ENCODE data around the gene CD69.

Gene CD69

DNA sequence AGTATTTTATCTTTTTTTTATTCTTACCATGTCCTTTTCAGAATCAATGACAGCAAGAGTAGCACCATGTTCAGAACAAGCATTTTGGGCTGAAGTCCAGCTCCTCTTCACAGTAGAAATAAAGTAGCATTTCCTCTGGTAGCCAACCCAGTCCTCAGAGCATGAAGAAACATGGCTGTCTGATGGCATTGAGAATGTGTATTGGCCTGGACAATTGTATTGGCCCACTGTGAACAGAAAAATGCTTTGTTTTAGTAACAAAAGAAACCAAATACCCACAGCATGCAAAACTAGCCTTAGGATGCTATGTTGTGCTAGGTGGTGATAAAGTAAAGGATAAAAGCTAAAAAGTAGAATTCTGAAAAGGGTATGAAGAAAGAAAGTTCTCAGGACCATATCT is 5.7 kb downstream of the CD69 start:
- DNase-seq (ENCODE audit: low read depth) = no peak
- TF ChIP-seq, protein P1, sequence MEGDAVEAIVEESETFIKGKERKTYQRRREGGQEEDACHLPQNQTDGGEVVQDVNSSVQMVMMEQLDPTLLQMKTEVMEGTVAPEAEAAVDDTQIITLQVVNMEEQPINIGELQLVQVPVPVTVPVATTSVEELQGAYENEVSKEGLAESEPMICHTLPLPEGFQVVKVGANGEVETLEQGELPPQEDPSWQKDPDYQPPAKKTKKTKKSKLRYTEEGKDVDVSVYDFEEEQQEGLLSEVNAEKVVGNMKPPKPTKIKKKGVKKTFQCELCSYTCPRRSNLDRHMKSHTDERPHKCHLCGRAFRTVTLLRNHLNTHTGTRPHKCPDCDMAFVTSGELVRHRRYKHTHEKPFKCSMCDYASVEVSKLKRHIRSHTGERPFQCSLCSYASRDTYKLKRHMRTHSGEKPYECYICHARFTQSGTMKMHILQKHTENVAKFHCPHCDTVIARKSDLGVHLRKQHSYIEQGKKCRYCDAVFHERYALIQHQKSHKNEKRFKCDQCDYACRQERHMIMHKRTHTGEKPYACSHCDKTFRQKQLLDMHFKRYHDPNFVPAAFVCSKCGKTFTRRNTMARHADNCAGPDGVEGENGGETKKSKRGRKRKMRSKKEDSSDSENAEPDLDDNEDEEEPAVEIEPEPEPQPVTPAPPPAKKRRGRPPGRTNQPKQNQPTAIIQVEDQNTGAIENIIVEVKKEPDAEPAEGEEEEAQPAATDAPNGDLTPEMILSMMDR (conservative IDR thresholded peaks at IDR 0.05; ENCODE audit: low read depth, low read length) = no peak
- H3K4me3 ChIP-seq (ENCODE audit: low read length) = no peak overlapping the region

DNA sequence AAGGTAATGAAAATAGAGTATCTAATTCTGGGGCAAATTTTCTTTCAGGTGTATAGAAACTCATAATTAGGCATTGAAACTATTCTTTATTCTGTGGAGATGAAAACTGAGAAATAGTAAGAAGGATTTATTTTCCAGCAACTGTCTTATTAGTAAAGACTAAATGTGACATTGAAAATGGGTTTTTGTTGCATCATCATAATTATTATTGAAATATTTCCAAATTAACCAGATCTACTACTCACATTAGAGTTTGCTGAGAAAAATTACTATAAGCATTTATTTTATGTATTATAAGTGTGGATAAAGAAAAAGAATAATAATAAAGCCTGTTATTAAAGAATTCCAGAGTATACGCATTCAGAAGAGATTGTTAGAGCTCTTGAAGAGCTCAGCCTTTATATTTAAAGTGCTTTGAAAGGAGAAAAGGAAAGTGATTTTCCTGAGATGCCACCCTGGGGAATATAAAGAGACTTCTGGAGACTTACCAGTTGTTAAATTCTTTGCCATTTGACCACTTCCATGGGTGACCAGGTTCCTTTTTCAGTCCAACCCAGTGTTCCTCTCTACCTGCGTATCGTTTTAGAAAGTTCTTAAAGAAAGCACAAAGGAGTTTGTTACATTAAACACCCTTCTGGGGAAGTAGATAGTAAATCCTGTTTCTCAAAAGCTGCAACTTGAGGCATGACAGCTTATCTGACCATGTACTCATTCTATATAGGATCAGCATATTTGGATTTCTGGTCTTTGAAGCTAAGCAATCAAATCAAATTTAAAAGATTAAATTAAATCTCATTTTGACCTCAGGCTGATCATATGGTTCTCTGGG is 6.4 kb downstream of the CD69 start:
- TF ChIP-seq, protein P1 (conservative IDR thresholded peaks at IDR 0.05; ENCODE audit: low read depth, low read length) = no peak
- DNase-seq (ENCODE audit: low read depth) = no peak
- H3K4me3 ChIP-seq (ENCODE audit: low read length) = no peak overlapping the region

DNA sequence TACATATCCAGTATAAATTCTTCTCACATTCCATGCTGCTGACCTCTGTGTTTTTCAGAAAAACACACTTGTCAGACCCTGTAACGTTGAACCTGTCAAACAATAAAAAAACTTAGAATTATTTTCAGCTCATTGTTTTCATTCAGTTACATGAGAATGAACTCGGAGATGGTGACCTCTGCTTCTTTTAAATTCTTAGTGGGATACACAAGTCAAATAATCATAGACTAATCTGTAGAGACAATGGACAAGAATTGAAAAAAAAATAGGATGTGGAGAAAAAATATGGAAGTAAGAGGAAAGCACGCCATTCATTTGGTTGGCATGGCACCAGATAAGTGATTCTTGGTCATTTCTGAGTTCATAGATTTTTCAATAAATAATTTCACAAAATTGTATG is 7.2 kb downstream of the CD69 start:
- no peak for DNase-seq (ENCODE audit: low read depth)
- TF ChIP-seq, protein P1 (conservative IDR thresholded peaks at IDR 0.05; ENCODE audit: low read depth, low read length) = no peak
- H3K4me3 ChIP-seq (ENCODE audit: low read length) = no peak overlapping the region

DNA sequence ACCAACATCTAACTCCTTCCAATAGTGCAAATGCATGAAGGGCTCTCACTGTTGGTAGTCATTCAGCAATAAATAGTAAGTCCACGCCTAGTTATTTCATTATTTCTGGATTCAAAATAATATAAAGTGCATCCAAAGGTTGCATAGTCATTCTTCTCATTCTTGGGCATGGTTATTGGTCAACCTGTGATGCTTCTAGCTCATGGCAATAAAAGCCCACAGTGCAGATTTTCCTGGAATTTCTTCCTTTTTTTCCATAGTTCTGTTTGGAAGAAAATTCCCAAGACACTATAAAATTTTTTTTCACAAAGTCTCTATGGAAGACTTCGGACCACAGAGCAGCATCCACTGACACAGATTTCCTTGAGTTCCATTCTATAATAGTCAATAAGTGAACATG is 7.6 kb downstream of the CD69 start:
- TF ChIP-seq, protein P1 (conservative IDR thresholded peaks at IDR 0.05; ENCODE audit: low read depth, low read length) = no peak
- DNase-seq (ENCODE audit: low read depth) = no peak
- no peak overlapping the region for H3K4me3 ChIP-seq (ENCODE audit: low read length)

DNA sequence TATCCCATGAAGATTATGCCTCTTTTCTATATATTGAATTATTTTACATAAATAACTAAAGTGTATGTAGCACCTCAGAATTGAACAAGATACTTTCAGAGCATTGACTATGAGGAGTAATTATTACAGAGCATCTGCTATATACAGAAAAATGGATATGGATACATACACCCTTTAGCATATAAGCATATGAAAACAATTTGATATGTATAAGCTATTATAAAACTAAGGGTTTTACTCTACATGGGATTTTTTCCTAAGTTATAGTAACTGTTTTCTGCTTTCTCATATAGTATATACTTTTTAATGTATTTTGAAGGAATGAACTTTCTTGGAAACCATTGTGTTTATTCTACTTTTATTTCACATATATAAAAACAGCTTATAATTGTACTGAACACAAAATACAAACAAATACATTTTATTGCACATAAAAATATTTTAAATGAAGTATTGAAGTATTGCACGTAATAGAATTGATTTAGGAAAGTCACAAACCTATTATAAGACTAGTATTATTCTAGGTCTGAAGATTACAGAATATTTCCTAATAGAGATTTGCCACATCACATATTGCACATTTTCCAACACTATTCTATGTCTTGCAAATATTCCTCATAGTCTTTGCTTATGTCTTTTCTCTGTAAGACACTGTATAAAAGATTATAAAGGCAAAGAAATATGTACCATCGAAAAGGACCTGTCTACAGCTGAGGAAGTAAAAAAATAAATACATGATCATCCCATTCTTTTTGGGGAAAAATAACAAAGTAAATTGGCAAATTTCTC is 8.4 kb downstream of the CD69 start:
- no peak for DNase-seq (ENCODE audit: low read depth)
- TF ChIP-seq, protein P1 (conservative IDR thresholded peaks at IDR 0.05; ENCODE audit: low read depth, low read length) = no peak
- H3K4me3 ChIP-seq (ENCODE audit: low read length) = no peak overlapping the region

DNA sequence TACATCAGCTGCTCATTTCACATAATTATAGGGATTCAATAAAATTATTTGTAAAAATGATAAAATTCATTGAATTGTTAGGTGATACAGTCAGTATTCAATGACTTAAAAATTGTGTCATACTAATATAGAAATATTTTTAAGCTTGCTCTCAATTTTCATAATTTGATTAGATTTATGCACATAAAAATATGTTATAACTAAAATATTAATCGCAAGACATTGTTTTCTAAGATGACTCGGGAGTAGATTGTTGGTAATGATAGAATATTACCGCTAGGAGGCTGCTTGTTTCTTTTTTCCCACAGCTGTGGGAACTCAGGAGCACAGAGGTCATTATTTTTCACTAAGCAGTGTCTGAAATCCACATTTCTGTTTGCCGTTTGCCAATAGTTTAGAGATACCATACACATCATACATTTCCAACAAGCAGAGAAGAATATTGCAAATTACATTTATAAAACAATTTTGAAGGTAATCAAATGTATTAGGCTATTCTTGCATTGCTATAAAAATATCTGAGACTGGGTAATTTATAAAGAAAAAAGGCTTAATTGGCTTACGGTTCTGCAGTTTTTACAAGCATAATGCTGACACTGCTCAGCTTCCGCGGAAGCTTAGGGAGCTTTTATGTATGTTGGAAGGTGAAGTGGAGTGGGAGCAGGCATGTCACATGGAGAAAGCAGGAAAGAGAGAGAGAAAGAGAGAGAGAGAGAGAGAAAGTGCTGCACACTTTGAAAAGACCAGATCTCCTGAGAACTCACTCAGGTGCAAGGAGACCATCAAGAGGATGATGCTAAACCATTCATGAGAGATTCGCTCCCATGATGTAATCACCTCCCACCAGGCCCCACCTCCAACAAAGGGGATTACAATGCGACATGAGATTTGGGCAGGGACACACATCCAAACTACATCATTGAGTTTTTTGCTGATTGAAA is 9.2 kb downstream of the CD69 start:
- TF ChIP-seq, protein P1 (conservative IDR thresholded peaks at IDR 0.05; ENCODE audit: low read depth, low read length) = no peak
- H3K4me3 ChIP-seq (ENCODE audit: low read length) = no peak overlapping the region
- DNase-seq (ENCODE audit: low read depth) = no peak
